Loucy (cell line): Measurements from ENCODE around the gene FBN1.

Source experiments
- CTCF ChIP-seq: fragments of 200-600 bp; sonication (generic); conservative IDR thresholded peaks from 2 replicates; pipeline ENCODE4 v1.5.1; 2014; ENCODE audit warnings: mild to moderate bottlenecking, antibody characterized with exemption, low read length
- EZH2phosphoT487 ChIP-seq: fragments of 200-600 bp; IDR thresholded peaks from 2 replicates; pipeline ENCODE4 v1.6.1; 2018; ENCODE audit warnings: antibody characterized with exemption, mild to moderate bottlenecking, moderate library complexity, borderline replicate concordance

DNA sequence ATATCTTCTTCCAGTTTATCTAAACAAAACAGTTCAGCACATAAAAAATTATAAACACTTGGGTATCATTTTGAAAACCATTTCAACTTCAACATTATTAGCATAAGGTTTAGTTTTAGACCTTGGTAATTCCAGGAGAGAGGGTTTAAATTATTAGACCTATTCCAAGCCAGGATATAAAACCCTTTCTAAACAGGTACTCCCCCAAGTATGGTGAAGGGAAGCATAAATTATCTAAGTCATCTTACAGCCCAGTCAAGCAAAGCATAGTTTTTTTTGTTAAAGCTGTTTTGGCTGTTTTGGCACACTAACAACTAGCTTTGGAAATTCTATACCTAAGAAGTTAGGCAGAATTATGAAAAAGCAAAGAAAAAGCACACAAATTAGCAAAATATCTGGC is 87.3 kb downstream of the FBN1 start:
- no peak for TF ChIP-seq CTCF
- TF ChIP-seq EZH2phosphoT487, result no peak
